Body of pancreas (tissue), 4 donors: ENCODE measurements around the gene WASL. TPM values are rescaled to one million over a fixed set of nuclear protein-coding genes. Genes with fewer than 3 reads are reported as not detected.
A peak's percentile ranks its signal among the peaks of the same experiment; 100 is the strongest.

ENCODE experiments used
- ATAC-seq: fragments of 150-250 bp; one replicate; pipeline ENCODE4 v1.9.1; 2016
- DNase-seq, 4 donors: peaks; one replicate each; pipeline ENCODE4 v3.0.0-alpha.2; 2019
- H3K27ac ChIP-seq, 4 donors: fragments of 200-600 bp; sonication (generic); 1 replicate in 3 of 4; 2 replicates in 1 of 4; pipeline versions ENCODE4 v1.5.1 to v1.6.1; 2016 to 2019; ENCODE audit warnings: mild to moderate bottlenecking in 1 of 4, mixed read lengths in 1 of 4, moderate library complexity in 1 of 4
- H3K27me3 ChIP-seq, 2 donors: fragments of 200-600 bp; sonication (generic); one replicate each; pipeline ENCODE4 v1.6.0; 2016; ENCODE audit warnings: mild to moderate bottlenecking in 1 of 2
- H3K36me3 ChIP-seq, 2 donors: fragments of 200-600 bp; sonication (generic); replicated peaks in 1 of 2; 2 replicates each; pipeline ENCODE4 v1.5.1; 2016; ENCODE audit warnings: low read depth in 2 of 2; ENCODE audit not compliant: insufficient read depth in 1 of 2
- H3K4me1 ChIP-seq: fragments of 200-600 bp; sonication (generic); one replicate; pipeline ENCODE4 v1.6.0; 2016
- H3K4me3 ChIP-seq, 2 donors: fragments of 200-600 bp; sonication (generic); 1 replicate in 1 of 2; 2 replicates in 1 of 2; pipeline ENCODE4 v1.5.1; 2016 to 2019
- H3K9me3 ChIP-seq, 3 donors: fragments of 200-600 bp; sonication (generic); 1 replicate in 2 of 3; 2 replicates in 1 of 3; pipeline ENCODE4 v1.5.1; 2016
- POLR2A ChIP-seq, 3 donors: fragments of 450-650 bp; IDR thresholded peaks; one replicate each; pipeline ENCODE4 v1.6.1; 2016; ENCODE audit warnings: antibody characterized with exemption in 3 of 3, mild to moderate bottlenecking in 2 of 3
- WGBS, 2 donors: methylation state at CpG; one replicate each; pipeline ENCODE4 v1.1.5; 2017; 5-methylcytosine and 5-hydroxymethylcytosine counted together
- intact Hi-C: fragments of 100-400 bp; cut with DNase I; formaldehyde crosslinking; loops from one replicate; pipeline ENCODE4 v1.15.1; 2023
- total RNA-seq, 2 donors: library from RNA; depleted of rRNA; stranded (reverse); fragments of >200 nt; gene quantifications; one replicate each; pipeline ENCODE4 v1.1.0, GENCODE V29; 2016
- TF ChIP-seq, protein P1 (sequence below), 7 experiments: fragments of 450-650 bp in 4 of 7; fragments of 200-600 bp in 3 of 7; sonication (generic) in 3 of 7; IDR thresholded peaks; one replicate each; pipeline ENCODE4 v1.5.1; 2016 to 2019; ENCODE audit warnings: antibody characterized with exemption in 7 of 7

Gene WASL
- total RNA-seq, 2 donors from 2014 or later: 12.9 to 20.5 TPM

DNA sequence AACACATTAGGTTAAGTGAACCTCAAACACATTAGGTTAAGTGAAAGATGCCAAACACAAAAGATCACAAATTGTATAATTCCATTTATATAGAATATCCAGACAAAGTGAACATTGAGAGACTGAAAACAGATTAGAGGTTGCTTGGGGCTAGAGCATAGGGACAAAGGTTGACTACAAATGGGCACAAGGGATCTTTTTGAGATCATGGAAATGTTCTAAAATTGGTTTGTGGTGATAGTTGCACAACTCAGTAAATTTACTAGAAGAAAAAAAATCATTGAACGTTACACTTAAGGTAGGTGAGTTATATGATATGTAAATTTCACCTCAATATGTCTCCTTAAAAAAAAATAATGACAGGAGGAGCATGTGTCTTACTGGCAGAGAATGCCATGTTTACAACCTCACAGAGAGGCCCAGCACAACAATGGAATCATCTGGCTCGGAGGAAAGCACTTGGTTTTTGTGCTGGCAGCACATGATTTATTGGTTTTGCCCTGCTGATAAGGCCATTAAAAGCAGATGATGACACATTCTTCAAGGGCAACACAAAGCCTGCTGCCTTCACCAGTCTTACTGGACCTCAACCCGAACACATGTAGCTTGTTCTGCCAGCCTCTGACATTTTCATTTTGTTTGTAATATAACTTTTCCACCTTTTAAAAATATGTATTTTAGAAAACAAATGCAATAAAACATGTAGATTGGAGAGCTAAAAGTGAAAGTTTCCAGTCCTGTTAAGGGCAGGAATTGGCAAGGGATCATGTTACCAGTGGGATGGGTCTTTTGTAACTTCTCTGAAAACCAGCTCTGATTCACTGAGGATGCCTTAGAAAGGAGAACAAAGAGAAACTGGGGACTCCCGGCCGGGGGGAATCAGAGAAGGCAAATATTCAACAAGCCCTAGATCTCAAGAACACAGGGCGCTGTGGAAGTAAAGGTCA is 105.0 kb downstream of the WASL start:
- peak overlapping the region in 1 of 4 donors; percentile 45 for H3K27ac ChIP-seq
- no peaks in the 10 kb centered on the region for H3K36me3 ChIP-seq
- no peaks in the 10 kb centered on the region for H3K9me3 ChIP-seq
- H3K4me3 ChIP-seq: no peak overlapping the region
- intact Hi-C loops: no loop called here
- 34 to 38% methylated on average over 6 of the region's 6 CpGs for WGBS, 2 donors
- no peaks in the 10 kb centered on the region for H3K27me3 ChIP-seq
- TF ChIP-seq, protein P1, sequence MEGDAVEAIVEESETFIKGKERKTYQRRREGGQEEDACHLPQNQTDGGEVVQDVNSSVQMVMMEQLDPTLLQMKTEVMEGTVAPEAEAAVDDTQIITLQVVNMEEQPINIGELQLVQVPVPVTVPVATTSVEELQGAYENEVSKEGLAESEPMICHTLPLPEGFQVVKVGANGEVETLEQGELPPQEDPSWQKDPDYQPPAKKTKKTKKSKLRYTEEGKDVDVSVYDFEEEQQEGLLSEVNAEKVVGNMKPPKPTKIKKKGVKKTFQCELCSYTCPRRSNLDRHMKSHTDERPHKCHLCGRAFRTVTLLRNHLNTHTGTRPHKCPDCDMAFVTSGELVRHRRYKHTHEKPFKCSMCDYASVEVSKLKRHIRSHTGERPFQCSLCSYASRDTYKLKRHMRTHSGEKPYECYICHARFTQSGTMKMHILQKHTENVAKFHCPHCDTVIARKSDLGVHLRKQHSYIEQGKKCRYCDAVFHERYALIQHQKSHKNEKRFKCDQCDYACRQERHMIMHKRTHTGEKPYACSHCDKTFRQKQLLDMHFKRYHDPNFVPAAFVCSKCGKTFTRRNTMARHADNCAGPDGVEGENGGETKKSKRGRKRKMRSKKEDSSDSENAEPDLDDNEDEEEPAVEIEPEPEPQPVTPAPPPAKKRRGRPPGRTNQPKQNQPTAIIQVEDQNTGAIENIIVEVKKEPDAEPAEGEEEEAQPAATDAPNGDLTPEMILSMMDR (IDR thresholded peaks at IDR 0.05): no peak
- TF ChIP-seq POLR2A (IDR thresholded peaks at IDR 0.05): no peak
- peaks cover 21% of the 10 kb centered on the region for H3K4me1 ChIP-seq
- DNase-seq: peak in 3 of 4 donors; percentile 13 to 32 (median 20)
- peak; percentile 77 for ATAC-seq

DNA sequence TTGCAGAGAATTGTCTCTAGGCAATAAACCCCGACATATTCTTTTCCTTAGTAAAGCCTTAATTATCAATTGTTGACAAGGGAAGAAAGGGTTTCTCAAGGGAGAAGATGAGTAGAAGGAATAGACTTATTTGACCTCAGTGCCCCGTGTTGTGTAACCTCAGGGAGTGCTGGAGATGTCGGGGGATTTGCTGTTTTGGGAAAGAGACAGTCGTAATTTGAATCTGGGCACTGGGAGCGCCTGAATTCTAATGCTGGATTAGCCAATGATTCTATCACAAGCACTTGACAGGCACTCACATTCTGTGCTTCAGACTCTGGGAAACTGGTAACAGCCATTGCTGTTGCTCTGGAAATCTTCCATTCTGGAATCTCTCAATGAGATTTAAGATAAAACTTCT is 106.9 kb downstream of the WASL start:
- DNase-seq (no peak), ATAC-seq (no peak)
- Histone ChIP-seq H3K36me3 (no peaks in the 10 kb centered on the region), H3K27ac (no peak overlapping the region), H3K9me3 (no peaks in the 10 kb centered on the region), H3K4me3 (no peak overlapping the region), H3K27me3 (no peaks in the 10 kb centered on the region), H3K4me1 (peaks cover 21% of the 10 kb centered on the region)
- TF ChIP-seq POLR2A (IDR thresholded peaks at IDR 0.05): no peak
- TF ChIP-seq, protein P1 (IDR thresholded peaks at IDR 0.05): no peak
- 90 to 92% methylated on average over 5 of the region's 5 CpGs for WGBS, 2 donors
- intact Hi-C loops: no loop called here

DNA sequence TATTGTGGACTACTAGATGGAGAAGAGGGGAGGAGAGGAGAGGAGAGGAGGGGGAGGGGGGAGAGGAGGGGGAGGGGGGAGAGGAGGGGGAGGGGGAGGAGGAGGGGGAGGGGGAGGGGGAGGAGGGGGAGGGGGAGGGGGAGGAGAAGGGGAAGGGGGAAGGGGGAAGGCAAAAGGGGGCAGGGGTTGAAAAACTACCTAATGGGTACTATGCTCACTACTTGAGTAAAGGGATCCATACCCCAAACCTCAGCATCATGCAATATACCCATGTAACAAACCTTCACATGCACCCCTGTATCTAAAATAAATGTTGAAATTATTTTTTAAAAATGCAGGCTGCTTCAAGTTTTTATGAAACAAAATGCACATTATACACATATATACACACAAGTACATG is 108.2 kb downstream of the WASL start:
- H3K9me3 ChIP-seq: no peaks in the 10 kb centered on the region
- intact Hi-C loops: no loop called here
- TF ChIP-seq, protein P1 (IDR thresholded peaks at IDR 0.05): no peak
- no peak for TF ChIP-seq POLR2A (IDR thresholded peaks at IDR 0.05)
- no peaks in the 10 kb centered on the region for H3K36me3 ChIP-seq
- ATAC-seq (no peak), DNase-seq (no peak)
- no peak overlapping the region for H3K4me3 ChIP-seq
- peaks cover 16% of the 10 kb centered on the region for H3K4me1 ChIP-seq
- H3K27me3 ChIP-seq: no peaks in the 10 kb centered on the region
- H3K27ac ChIP-seq: no peak overlapping the region

DNA sequence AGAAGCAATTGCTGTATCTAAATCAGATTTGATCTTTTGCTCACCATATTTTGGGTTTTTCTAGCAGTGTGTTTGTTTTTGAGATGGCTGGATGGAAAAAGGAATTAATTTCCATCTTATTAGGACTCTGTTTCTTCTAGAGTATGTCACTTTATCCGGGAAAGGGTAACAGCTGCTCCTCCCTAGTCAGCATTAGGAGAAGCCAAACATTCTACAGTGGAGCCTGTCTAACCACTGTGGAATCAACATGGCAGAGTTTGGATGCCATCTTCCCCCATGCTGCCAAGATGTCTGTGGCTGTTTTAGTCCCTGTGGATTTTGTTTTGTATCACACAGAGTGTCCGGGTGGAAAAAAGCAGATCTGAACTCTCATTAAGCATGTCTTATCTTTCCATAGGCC is 109.2 kb downstream of the WASL start:
- H3K36me3 ChIP-seq: no peaks in the 10 kb centered on the region
- peaks cover 15% of the 10 kb centered on the region for H3K4me1 ChIP-seq
- TF ChIP-seq, protein P1 (IDR thresholded peaks at IDR 0.05): no peak
- no peak for TF ChIP-seq POLR2A (IDR thresholded peaks at IDR 0.05)
- no peak for ATAC-seq
- 88 to 94% methylated on average over 2 of the region's 2 CpGs for WGBS, 2 donors
- H3K27me3 ChIP-seq: no peaks in the 10 kb centered on the region
- intact Hi-C loops: no loop called here
- no peaks in the 10 kb centered on the region for H3K9me3 ChIP-seq
- no peak for DNase-seq
- no peak overlapping the region for H3K4me3 ChIP-seq
- no peak overlapping the region for H3K27ac ChIP-seq

DNA sequence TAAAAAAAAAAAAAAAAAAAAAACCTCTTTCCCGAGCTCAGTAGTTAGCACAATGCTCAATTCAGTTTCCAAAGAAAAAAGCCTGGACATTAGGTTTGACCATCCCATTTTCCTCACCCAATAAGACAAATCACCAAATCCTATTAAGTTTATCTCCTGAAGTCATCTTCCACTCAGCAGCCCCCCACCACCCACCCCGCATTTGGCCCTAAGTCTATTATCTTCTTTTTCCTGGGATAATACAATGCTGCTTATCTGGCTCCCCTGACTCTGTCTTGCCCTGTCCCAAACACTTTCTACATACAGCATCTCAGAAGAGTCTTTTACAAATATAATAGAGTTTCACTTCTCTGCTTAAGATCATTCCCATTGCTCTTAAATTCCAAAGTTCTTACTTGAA is 110.9 kb downstream of the WASL start:
- intact Hi-C loops: no loop called here
- Histone ChIP-seq H3K9me3 (no peaks in the 10 kb centered on the region), H3K4me1 (no peaks in the 10 kb centered on the region), H3K36me3 (no peaks in the 10 kb centered on the region), H3K4me3 (no peak overlapping the region), H3K27ac (no peak overlapping the region), H3K27me3 (no peaks in the 10 kb centered on the region)
- TF ChIP-seq, protein P1 (IDR thresholded peaks at IDR 0.05): no peak
- TF ChIP-seq POLR2A (IDR thresholded peaks at IDR 0.05): no peak
- 96 to 97% methylated on average over 2 of the region's 2 CpGs for WGBS, 2 donors
- DNase-seq: no peak
- ATAC-seq: no peak
